Astrocyte of the cerebellum (primary cell): Measurements from ENCODE around the gene UXS1.

Source experiments
- DNase-seq: peaks from one replicate; pipeline ENCODE4 v3.0.0-alpha.2; 2011; ENCODE audit warnings: low read depth
- H3K4me3 ChIP-seq: 2 replicates; pipeline ENCODE4 v1.5.1; 2011; ENCODE audit warnings: mild to moderate bottlenecking, low read depth, low read length, moderate library complexity
- in situ Hi-C: cut with HindIII; loops from 2 replicates; pipeline ENCODE4 v1.10.0; 2017; ENCODE audit warnings: low sequenced_read_pairs
- TF ChIP-seq, protein P1 (sequence below): IDR thresholded peaks from 2 replicates; pipeline ENCODE4 v1.5.1; 2012; ENCODE audit warnings: low read length, low read depth, moderate library complexity, mild to moderate bottlenecking; ENCODE audit errors: missing control alignments

UXS1 gene

DNA sequence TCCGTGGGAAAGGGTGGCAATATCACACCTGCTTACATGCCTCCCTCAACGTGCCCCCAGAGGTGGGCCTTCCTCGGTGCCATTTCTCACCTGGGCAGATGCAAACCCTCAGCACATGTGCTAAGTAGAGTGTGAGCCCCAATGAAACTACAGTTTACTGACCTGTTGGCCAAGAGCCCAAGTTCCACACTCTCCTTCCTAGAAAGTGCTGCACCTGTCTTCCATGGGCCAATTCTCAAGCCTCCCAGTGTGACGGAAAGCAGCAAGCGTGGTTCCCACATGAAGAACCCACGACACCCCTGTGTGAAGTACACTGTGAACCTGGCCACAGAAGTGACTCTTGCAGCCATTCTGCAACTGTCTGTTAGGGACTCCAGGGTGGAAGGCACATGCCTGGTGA, 73.7 kb downstream of the UXS1 start:
- in situ Hi-C loops, result no loop called here
- no peak for DNase-seq
- no peak overlapping the region for H3K4me3 ChIP-seq
- TF ChIP-seq, protein P1, sequence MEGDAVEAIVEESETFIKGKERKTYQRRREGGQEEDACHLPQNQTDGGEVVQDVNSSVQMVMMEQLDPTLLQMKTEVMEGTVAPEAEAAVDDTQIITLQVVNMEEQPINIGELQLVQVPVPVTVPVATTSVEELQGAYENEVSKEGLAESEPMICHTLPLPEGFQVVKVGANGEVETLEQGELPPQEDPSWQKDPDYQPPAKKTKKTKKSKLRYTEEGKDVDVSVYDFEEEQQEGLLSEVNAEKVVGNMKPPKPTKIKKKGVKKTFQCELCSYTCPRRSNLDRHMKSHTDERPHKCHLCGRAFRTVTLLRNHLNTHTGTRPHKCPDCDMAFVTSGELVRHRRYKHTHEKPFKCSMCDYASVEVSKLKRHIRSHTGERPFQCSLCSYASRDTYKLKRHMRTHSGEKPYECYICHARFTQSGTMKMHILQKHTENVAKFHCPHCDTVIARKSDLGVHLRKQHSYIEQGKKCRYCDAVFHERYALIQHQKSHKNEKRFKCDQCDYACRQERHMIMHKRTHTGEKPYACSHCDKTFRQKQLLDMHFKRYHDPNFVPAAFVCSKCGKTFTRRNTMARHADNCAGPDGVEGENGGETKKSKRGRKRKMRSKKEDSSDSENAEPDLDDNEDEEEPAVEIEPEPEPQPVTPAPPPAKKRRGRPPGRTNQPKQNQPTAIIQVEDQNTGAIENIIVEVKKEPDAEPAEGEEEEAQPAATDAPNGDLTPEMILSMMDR, result no peak

DNA sequence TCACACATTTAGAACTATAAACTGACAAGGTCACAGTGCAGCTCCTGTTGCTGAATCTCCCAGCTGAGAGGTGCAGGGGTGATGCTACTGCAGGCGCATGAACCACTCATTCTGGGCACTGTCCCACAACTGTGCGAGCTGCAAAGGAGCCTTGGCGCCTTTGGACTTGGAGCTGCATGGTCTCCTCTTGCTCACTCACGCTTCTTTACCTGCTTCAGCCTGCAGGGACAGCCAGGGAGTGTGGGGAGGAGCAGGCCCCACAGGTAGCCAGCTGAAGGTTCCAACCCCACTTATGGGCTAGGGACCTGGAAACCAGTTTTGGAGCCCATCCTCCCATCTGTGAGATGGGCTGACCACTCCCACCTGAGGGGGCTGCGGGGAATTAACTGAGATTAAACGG, 75.0 kb downstream of the UXS1 start:
- TF ChIP-seq, protein P1, result no peak
- in situ Hi-C loops, result no loop called here

DNA sequence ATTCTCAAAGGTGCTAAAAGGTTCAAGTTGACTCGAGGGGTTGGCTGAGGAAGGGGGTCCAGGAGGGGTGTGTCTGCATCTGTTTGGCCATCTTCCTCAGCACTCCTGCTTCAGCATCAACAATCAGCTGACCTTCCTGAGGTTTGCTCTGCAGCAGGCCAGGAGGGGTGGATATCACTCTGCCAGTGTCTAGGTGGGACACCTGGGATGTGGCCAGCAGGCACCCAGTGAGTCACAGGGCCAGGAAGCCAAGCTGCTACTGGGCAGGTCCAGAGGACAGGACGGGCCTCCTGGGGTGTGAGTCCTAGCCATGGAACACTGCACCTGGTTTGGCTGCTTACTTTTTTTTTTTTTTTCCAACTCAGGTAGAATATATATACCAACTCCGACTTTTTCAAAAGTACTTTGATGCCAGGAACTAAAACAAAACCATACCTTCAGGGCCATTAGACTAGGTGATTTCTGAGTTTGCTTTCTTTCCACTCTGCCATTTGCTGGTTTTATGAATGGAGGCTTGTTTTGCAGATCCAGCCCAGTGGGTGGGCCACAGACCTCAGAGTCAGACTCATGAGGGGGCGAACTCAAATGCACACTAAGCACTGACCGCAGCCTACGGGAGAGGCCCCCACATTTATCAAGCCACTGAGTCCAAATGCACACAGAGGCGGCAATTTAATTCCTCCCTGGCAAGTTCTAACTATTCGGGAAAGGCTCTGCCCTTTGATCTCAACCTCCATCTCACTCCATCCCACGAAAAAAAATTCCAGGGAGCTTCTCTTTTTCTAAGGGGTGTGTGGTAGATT, 76.0 kb downstream of the UXS1 start:
- TF ChIP-seq, protein P1, result no peak
- in situ Hi-C loops, result no loop called here
- no peak overlapping the region for H3K4me3 ChIP-seq
- no peak for DNase-seq

More for the DNA sequence above, 75.0 kb downstream of the UXS1 start:
- no peak for DNase-seq
- no peak overlapping the region for H3K4me3 ChIP-seq

DNA sequence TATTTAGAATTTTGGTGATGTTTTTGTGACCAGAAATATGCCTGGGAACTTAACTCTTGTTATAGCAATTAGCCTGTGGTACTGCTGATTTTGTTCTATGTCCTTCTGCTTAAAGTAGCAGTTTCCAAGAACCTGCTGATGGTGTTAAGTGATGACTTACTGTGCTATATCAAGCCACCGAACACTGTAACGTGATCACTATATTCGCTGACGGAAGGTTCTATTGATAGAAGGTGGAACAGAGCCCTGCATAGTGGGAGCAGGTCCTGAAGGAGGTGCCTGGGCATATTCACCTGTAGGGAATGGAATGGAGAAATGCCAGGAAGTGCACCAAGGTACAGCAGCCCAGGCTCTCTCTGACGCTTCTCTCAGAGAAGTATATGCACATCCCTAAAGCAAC, 76.8 kb downstream of the UXS1 start:
- no peak overlapping the region for H3K4me3 ChIP-seq
- in situ Hi-C loops, result no loop called here
- DNase-seq, result no peak
- TF ChIP-seq, protein P1, result no peak

DNA sequence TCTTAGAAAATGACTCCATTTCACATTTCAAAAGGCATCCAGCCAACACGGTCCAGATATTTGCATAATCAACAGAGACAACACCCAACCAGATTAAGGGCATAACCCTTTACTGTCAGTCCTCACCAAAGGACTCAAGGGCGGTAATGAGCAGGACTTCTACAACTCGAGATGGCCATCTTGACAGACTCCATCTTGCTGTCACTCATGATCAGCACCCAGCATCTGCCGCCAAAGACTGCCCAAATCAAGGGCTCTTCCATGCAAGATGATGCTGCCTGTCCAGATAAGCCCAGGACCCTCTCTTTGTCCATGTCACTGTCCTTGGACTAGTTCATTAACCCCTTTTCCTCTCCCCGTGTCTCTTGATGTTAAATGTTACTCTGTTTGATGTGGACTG, 77.9 kb downstream of the UXS1 start:
- TF ChIP-seq, protein P1, result no peak
- in situ Hi-C loops, result no loop called here
- DNase-seq, result no peak
- no peak overlapping the region for H3K4me3 ChIP-seq

DNA sequence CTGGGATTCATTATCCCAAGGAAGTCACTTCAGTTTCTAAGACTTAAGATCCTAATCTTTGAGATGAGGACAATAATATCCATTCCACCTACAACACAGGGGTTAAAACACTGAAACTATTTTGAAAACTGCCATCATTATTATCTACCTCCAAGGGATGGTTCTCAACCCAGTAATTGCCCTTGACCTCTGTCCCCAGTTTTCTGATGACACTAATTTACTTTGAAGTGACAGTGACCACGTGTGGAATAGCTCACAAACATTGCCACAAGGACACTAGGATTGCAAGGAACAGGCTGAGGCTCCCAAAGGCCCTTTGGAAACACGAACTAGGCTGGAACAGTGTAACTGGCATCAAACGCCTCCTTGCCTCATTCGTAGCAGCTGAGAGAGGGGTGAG, 78.4 kb downstream of the UXS1 start:
- in situ Hi-C loops, result no loop called here
- DNase-seq, result no peak
- H3K4me3 ChIP-seq, result no peak overlapping the region
- TF ChIP-seq, protein P1, result no peak
